CD14-positive monocyte (primary cell): ENCODE data around the gene CD177. TPM values are rescaled to one million over a fixed set of nuclear protein-coding genes. Genes with fewer than 3 reads are reported as not detected.
"Not testable (repeated sequence)": the region's sequence is repeated elsewhere in the genome, so short reads cannot be mapped to it uniquely, and the experiment has no call there.

Source experiments
- DNase-seq, 3 donors: peaks; one replicate each; pipeline ENCODE4 v3.0.0-alpha.2; 2011 to 2022
- H2AFZ ChIP-seq: 2 replicates; pipeline ENCODE4 v1.6.0; 2012; ENCODE audit warnings: mild to moderate bottlenecking, low read depth, low read length, inconsistent platforms; ENCODE audit not compliant: insufficient read depth, poor library complexity, severe bottlenecking
- H3K27ac ChIP-seq, 2 donors: 1 replicate in 1 of 2; 2 replicates in 1 of 2; pipeline ENCODE4 v1.5.1; 2012 to 2013; ENCODE audit warnings: low read length in 2 of 2, control low read depth in 1 of 2, inconsistent platforms in 1 of 2, low read depth in 1 of 2, mild to moderate bottlenecking in 1 of 2
- H3K27me3 ChIP-seq, 2 donors: one replicate each; pipeline versions ENCODE4 v1.6.0 to v1.6.1; 2011 to 2013; ENCODE audit warnings: low read length in 2 of 2; ENCODE audit not compliant: control insufficient read depth in 2 of 2, insufficient read depth in 2 of 2
- H3K36me3 ChIP-seq, 2 donors: replicated peaks in 1 of 2; 1 replicate in 1 of 2; 2 replicates in 1 of 2; pipeline versions ENCODE4 v1.5.1 to v1.6.1; 2012 to 2013; ENCODE audit warnings: low read length in 2 of 2, control low read depth in 1 of 2, inconsistent platforms in 1 of 2, mild to moderate bottlenecking in 1 of 2; ENCODE audit not compliant: insufficient read depth in 2 of 2, control insufficient read depth in 1 of 2
- H3K4me1 ChIP-seq, 2 donors: 1 replicate in 1 of 2; 2 replicates in 1 of 2; pipeline versions ENCODE4 v1.5.1 to v1.6.1; 2012 to 2013; ENCODE audit warnings: low read length in 2 of 2, control low read depth in 1 of 2, inconsistent platforms in 1 of 2, mild to moderate bottlenecking in 1 of 2, moderate library complexity in 1 of 2; ENCODE audit not compliant: insufficient read depth in 2 of 2, control insufficient read depth in 1 of 2
- H3K4me2 ChIP-seq: replicated peaks from 2 replicates; pipeline ENCODE3; 2012; ENCODE audit warnings: low read length, moderate library complexity, mild to moderate bottlenecking; ENCODE audit not compliant: poor library complexity, severe bottlenecking; ENCODE audit errors: extremely low read depth
- H3K4me3 ChIP-seq, 3 experiments: fragments of 200-600 bp in 1 of 3; sonication (generic) in 1 of 3; replicated peaks in 1 of 3; 1 replicate in 2 of 3; 2 replicates in 1 of 3; pipeline ENCODE4 v1.5.1; 2011 to 2013; ENCODE audit warnings: low read length in 3 of 3, mild to moderate bottlenecking in 3 of 3, control low read depth in 2 of 3, low read depth in 2 of 3, inconsistent platforms in 1 of 3, moderate library complexity in 1 of 3
- H3K79me2 ChIP-seq: 2 replicates; pipeline ENCODE4 v1.6.0; 2012; ENCODE audit warnings: mild to moderate bottlenecking, control low read depth, inconsistent platforms, low read length, moderate library complexity; ENCODE audit not compliant: insufficient read depth
- H3K9ac ChIP-seq: 2 replicates; pipeline ENCODE4 v1.6.0; 2017; ENCODE audit warnings: low read length, mild to moderate bottlenecking; ENCODE audit not compliant: insufficient read depth, poor library complexity, severe bottlenecking
- H3K9me3 ChIP-seq, 2 donors: replicated peaks in 1 of 2; 1 replicate in 1 of 2; 2 replicates in 1 of 2; pipeline versions ENCODE4 v1.5.1 to v1.6.1; 2012 to 2013; ENCODE audit warnings: low read length in 2 of 2, control low read depth in 1 of 2; ENCODE audit not compliant: control insufficient read depth in 1 of 2, insufficient read depth in 1 of 2
- H4K20me1 ChIP-seq: 2 replicates; pipeline ENCODE4 v1.6.0; 2012; ENCODE audit warnings: mild to moderate bottlenecking, low read length, control low read depth, moderate library complexity; ENCODE audit not compliant: insufficient read depth
- H3K27ac Mint-ChIP-seq, 7 donors: one replicate each; pipeline ENCODE4 v1.8.0; 2020; ENCODE audit warnings: mild to moderate bottlenecking in 7 of 7, mixed read lengths in 7 of 7, moderate library complexity in 6 of 7, inconsistent platforms in 2 of 7
- H3K27me3 Mint-ChIP-seq, 3 donors: one replicate each; pipeline ENCODE4 v1.8.0; 2021 to 2022; ENCODE audit warnings: low read depth in 3 of 3, mild to moderate bottlenecking in 3 of 3, mixed read lengths in 3 of 3, moderate library complexity in 3 of 3, inconsistent platforms in 1 of 3
- H3K36me3 Mint-ChIP-seq, 2 donors: one replicate each; pipeline ENCODE4 v1.8.0; 2020; ENCODE audit warnings: mixed read lengths in 2 of 2, inconsistent platforms in 1 of 2, mild to moderate bottlenecking in 1 of 2
- H3K4me1 Mint-ChIP-seq: one replicate; pipeline ENCODE4 v1.8.0; 2020; ENCODE audit warnings: mild to moderate bottlenecking, mixed read lengths
- H3K4me3 Mint-ChIP-seq, 2 donors: one replicate each; pipeline ENCODE4 v1.8.0; 2020; ENCODE audit warnings: mild to moderate bottlenecking in 2 of 2, mixed read lengths in 2 of 2, moderate library complexity in 1 of 2
- H3K9me3 Mint-ChIP-seq, 7 donors: one replicate each; pipeline ENCODE4 v1.8.0; 2020 to 2022; ENCODE audit warnings: mixed read lengths in 7 of 7, mild to moderate bottlenecking in 6 of 7, moderate library complexity in 6 of 7, inconsistent platforms in 2 of 7
- WGBS: methylation state at CpG from one replicate; pipeline ENCODE4 v1.1.5; 2013; ENCODE audit warnings: missing lambda C conversion rate; ENCODE audit not compliant: insufficient coverage; 5-methylcytosine and 5-hydroxymethylcytosine counted together
- intact Hi-C, 2 donors: fragments of 100-400 bp; cut with micrococcal nuclease; formaldehyde crosslinking; loops; one replicate each; pipeline versions ENCODE4 v1.15.0 to v1.15.1; 2023
- polyA plus RNA-seq, 3 donors: library from polyadenylated mRNA; depleted of rRNA in 1 of 3; unstranded in 2 of 3; stranded (reverse) in 1 of 3; fragments of 300-500 nt in 2 of 3; fragments of >200 nt in 1 of 3; fragmentation: Illumina TruSeq in 2 of 3; gene quantifications; 1 replicate in 2 of 3; 2 replicates in 1 of 3; pipeline ENCODE4 v1.2.3, GENCODE V29; 2012 to 2021
- TF ChIP-seq, protein P1 (sequence below): fragments of 200-600 bp; IDR thresholded peaks from one replicate; pipeline ENCODE4 v1.8.0; 2022; ENCODE audit warnings: antibody characterized with exemption, mild to moderate bottlenecking

CD177 gene
- polyA plus RNA-seq, 3 donors, result not detected

DNA sequence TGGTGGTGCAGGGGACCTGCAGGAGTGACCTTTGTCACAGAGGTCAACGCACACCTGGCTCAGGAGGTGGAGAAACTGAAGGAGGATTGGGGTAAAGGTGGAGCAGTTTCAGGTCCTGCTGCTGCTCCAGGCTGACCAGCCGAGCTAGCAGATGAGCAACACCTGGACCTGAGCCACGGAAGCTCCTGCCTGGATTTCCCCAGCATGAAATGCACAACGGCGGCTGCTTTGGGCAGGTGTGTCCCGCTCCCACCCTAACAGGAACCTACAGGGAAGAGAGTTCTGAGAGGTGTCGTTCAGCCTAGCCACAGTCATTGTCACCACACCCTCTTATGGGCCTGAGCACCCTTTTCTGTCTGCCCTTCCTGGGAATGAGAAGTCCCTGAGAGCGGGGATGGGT is 15.7 kb upstream of the CD177 start:
- Histone ChIP-seq H3K36me3 (no peaks in the 10 kb centered on the region), H3K9me3 (peaks cover 0 to 9% of the 10 kb centered on the region in 2 donors), H4K20me1 (no peaks in the 10 kb centered on the region), H3K4me3 (no peak overlapping the region), H2AFZ (no peak overlapping the region), H3K4me1 (peaks cover 15% of the 10 kb centered on the region in 2 donors), H3K9ac (no peak overlapping the region), H3K27me3 (peaks cover 0 to 4% of the 10 kb centered on the region in 2 donors), H3K4me2 (no peak overlapping the region), H3K79me2 (no peaks in the 10 kb centered on the region), H3K27ac (no peak overlapping the region)
- Mint-ChIP-seq H3K9me3 (peaks cover 7 to 22% (median 19%) of the 10 kb centered on the region in 7 donors), H3K4me3 (no peak overlapping the region), H3K27me3 (peaks cover 13 to 17% (median 13%) of the 10 kb centered on the region in 3 donors), H3K27ac (no peak overlapping the region), H3K36me3 (peaks cover 0 to 3% of the 10 kb centered on the region in 2 donors), H3K4me1 (peaks cover 13% of the 10 kb centered on the region)
- intact Hi-C loops, result no loop called here
- 93% methylated on average over 6 of the region's 8 CpGs for WGBS
- TF ChIP-seq, protein P1, sequence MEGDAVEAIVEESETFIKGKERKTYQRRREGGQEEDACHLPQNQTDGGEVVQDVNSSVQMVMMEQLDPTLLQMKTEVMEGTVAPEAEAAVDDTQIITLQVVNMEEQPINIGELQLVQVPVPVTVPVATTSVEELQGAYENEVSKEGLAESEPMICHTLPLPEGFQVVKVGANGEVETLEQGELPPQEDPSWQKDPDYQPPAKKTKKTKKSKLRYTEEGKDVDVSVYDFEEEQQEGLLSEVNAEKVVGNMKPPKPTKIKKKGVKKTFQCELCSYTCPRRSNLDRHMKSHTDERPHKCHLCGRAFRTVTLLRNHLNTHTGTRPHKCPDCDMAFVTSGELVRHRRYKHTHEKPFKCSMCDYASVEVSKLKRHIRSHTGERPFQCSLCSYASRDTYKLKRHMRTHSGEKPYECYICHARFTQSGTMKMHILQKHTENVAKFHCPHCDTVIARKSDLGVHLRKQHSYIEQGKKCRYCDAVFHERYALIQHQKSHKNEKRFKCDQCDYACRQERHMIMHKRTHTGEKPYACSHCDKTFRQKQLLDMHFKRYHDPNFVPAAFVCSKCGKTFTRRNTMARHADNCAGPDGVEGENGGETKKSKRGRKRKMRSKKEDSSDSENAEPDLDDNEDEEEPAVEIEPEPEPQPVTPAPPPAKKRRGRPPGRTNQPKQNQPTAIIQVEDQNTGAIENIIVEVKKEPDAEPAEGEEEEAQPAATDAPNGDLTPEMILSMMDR, result no peak
- no peak for DNase-seq

DNA sequence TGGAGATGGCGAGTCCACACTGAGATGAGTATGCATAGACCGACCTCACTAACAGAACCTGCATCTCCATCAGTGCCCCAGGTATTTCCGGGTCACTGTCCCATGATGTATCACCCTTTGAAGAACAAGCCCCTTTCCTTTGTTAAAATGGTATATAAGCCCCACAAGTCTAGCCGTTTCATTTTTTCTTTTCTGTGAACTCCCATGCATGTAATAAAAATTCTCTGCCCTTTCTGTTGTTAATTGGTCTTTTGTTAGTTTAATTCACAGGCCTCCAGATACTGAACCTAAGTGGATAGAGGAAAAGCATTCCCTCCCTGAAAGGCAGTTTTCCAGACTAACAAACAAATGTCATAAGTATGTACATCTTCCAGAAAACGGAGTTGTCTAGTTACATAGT is 15.0 kb upstream of the CD177 start:
- no peak overlapping the region for H3K4me2 ChIP-seq
- intact Hi-C loops, result no loop called here
- H3K27ac ChIP-seq, result no peak overlapping the region
- no peak overlapping the region for H3K9ac ChIP-seq
- Mint-ChIP-seq H3K9me3 (peaks cover 7 to 24% (median 21%) of the 10 kb centered on the region in 7 donors), H3K4me3 (no peak overlapping the region), H3K4me1 (peaks cover 19% of the 10 kb centered on the region), H3K27me3 (peaks cover 12 to 18% (median 13%) of the 10 kb centered on the region in 3 donors), H3K27ac (no peak overlapping the region), H3K36me3 (peaks cover 0 to 3% of the 10 kb centered on the region in 2 donors)
- TF ChIP-seq, protein P1, result no peak
- H4K20me1 ChIP-seq, result no peaks in the 10 kb centered on the region
- no peak overlapping the region for H2AFZ ChIP-seq
- H3K9me3 ChIP-seq, result peaks cover 0 to 9% of the 10 kb centered on the region in 2 donors
- peaks cover 21% of the 10 kb centered on the region in 2 donors for H3K4me1 ChIP-seq
- DNase-seq, result no peak
- no peaks in the 10 kb centered on the region for H3K79me2 ChIP-seq
- peaks cover 0 to 4% of the 10 kb centered on the region in 2 donors for H3K27me3 ChIP-seq
- WGBS, result 97% methylated on average over 3 of the region's 5 CpGs
- H3K4me3 ChIP-seq, result no peak overlapping the region
- no peaks in the 10 kb centered on the region for H3K36me3 ChIP-seq

DNA sequence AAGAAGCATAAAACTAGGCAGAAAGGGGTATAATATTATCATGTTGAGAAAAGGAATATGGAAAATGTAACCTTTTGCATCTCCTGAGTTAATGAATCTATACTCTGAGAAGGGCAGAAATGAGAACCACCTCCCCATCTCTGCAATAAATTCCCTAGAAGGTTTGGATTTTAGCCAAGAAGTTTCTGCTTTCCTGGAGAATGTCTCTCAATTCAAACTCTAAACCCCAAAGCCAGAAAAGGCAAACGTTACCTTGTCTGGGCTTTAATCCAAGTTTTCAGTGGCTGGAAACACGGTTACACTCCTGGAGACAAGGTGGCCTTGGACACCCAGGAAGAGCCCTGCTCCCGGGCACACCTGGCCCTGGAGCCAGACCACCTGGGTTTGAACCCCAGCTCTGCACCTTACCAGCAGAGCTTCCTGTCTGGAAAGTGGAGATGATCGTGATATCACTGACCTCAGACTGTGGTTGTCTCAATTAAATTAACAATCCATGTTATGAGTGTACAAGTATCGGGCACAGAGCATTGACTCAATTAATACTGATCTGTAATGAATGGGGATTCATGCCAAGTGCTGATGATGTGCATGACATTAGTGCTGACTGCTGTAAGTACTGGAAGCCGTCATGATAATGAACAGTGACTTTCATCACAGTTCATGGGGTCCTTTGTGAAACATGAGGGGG is 14.1 kb upstream of the CD177 start:
- H3K27ac Mint-ChIP-seq, H3K9me3 ChIP-seq, H3K36me3 ChIP-seq, H4K20me1 ChIP-seq, H3K27me3 ChIP-seq, H3K4me2 ChIP-seq, intact Hi-C loops, H2AFZ ChIP-seq, H3K9ac ChIP-seq, DNase-seq, H3K36me3 Mint-ChIP-seq, H3K4me3 ChIP-seq, H3K27ac ChIP-seq, H3K79me2 ChIP-seq, H3K4me3 Mint-ChIP-seq: not testable (repeated sequence)
- peaks cover 12 to 20% (median 15%) of the 10 kb centered on the region in 3 donors for H3K27me3 Mint-ChIP-seq
- peaks cover 30% of the 10 kb centered on the region in 2 donors for H3K4me1 ChIP-seq
- 0% methylated on average over 1 of the region's 6 CpGs for WGBS
- peaks cover 7 to 24% (median 21%) of the 10 kb centered on the region in 7 donors for H3K9me3 Mint-ChIP-seq
- peaks cover 26% of the 10 kb centered on the region for H3K4me1 Mint-ChIP-seq
